Right lung (tissue), 10 donors: ENCODE data around the gene TRMT10A. TPM values are rescaled to one million over a fixed set of nuclear protein-coding genes. Genes with fewer than 3 reads are reported as not detected.

Source experiments
- DNase-seq, 2 donors: peaks; one replicate each; pipeline ENCODE4 v3.0.0-alpha.2; 2013
- long read RNA-seq, 8 donors: transcript quantifications; one replicate each; lab custom pipeline, GENCODE V29; 2026
- polyA plus RNA-seq, 5 donors: library from polyadenylated mRNA; unstranded; fragments of 120-200 nt; gene quantifications; one replicate each; pipeline versions ENCODE4 v1.2.1 to v1.2.3, GENCODE V29; 2013; ENCODE audit warnings: inconsistent platforms in 1 of 5, low replicate concordance in 1 of 5; ENCODE audit not compliant: insufficient read length in 5 of 5, insufficient read depth in 1 of 5

The TRMT10A gene, protein sequence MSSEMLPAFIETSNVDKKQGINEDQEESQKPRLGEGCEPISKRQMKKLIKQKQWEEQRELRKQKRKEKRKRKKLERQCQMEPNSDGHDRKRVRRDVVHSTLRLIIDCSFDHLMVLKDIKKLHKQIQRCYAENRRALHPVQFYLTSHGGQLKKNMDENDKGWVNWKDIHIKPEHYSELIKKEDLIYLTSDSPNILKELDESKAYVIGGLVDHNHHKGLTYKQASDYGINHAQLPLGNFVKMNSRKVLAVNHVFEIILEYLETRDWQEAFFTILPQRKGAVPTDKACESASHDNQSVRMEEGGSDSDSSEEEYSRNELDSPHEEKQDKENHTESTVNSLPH
- polyA plus RNA-seq = 10 to 100 TPM; 12.8 to 20.4 (median 14.5) TPM
- long read RNA-seq, donor 1 = 0 reads
- long read RNA-seq, donor 2 = 0 reads
- long read RNA-seq, donor 3, partial matches to known transcripts = 0 of 2 reads
- long read RNA-seq, donor 3, other reads (novel, unspliced or antisense) = 0 of 2 reads
- long read RNA-seq, donor 4, partial matches to known transcripts = 0 of 2 reads
- long read RNA-seq, donor 4, other reads (novel, unspliced or antisense) = 0 of 2 reads
- long read RNA-seq, donor 5, partial matches to known transcripts = 0 of 4 reads
- long read RNA-seq, donor 5, other reads (novel, unspliced or antisense) = 0 of 4 reads
- long read RNA-seq, donor 6 = 0 reads
- long read RNA-seq, donor 7 = 0 reads
- long read RNA-seq, donor 8 = 0 reads

DNA sequence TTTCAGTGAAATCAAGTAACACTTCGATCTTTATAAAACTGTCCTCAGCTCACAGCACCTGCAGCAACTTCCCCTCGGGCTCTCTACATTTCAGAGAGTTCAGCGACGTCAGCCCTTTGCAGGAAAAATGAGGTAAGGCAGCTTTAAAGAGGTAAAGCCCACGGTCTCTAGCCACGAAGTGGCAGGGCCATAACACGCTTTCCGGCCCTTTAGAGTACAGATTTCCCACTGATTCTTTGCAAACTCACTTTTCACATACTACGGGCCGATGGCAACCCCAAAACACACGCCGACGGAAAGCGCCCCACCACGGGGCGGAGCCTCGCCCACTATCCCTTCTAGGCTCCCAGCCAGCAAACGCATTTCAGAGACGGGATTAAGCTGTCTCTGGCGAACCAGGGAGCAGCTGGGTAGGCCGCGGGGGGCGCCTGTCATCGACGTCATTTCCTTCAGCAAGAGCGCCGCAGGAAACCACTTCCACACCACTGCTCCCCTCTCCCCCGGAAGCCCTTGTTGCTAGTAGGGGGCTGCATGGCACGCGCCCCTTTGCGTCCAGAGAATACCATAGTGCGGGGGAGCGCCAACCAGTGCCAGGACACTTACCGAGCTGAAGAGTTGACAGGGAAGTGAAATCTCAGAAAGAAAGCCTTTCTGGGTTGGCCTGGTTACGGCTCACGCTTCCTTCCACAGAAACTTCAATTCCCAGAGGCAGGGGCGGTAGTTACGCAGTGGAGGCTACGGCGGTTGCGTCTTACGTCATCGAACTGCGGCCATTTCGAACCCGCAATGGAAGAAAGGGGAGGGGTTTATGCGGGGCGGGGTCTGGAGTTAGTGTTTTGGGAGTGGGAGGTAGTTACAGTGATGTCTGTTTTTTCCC, at the start of gene TRMT10A:
Gene TRMT10A, minus strand, starts transcription at position 730 of the 877 bp plus-strand sequence. CDS start 4,701 bp downstream, outside the sequence.
- DNase-seq = peak; percentile 99

- DNase-seq = no peak
Measured at GRCh38 chr4:99612704-99613103, 48.9 kb upstream of the TRMT10A start.

GRCh38 chr4:99612281-99612680, 48.4 kb upstream of the TRMT10A start:
- DNase-seq = no peak

- DNase-seq = peak; percentile 68 to 70
Measured at GRCh38 chr4:99610605-99611175, 46.9 kb upstream of the TRMT10A start.

DNA sequence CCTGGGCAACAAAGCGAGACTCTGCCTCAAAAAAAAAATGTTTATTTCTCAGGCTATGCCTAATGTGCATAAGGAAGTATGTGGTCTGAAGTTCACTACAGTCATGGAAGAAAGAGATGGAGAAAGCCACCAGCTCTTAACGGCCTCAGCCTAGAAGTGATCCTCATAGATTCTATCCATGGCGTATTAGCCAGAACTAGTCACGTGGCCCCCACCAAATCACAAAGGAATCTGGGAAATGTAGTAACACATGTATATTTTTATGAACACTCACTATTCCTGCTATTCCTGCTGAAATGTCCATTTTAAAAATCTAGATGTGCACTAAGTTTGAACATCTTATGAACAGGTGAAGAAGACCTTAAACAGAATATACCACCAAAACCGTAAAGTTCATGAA, 44.6 kb upstream of the TRMT10A start:
- DNase-seq = no peak

GRCh38 chr4:99606716-99607115, 42.9 kb upstream of the TRMT10A start:
- no peak for DNase-seq

DNA sequence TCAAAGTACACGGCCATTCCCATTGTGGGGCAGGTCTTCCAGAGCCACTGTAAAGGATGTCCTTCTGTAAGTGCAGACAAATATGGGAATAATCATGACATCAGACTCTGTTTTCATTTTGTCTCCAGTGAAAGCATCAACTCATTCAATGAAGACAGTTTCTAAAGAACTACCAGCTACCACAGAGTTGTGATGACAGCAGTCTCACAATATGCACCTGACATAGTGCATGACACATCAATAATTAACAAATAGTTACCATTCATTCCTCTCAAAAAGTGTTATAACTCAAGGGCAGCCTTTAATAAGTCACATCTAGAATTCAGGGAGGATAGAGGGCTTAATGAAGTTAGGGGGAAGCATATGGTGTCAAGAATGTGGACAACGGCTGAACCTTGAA, 31.0 kb upstream of the TRMT10A start:
- DNase-seq = no peak

DNA sequence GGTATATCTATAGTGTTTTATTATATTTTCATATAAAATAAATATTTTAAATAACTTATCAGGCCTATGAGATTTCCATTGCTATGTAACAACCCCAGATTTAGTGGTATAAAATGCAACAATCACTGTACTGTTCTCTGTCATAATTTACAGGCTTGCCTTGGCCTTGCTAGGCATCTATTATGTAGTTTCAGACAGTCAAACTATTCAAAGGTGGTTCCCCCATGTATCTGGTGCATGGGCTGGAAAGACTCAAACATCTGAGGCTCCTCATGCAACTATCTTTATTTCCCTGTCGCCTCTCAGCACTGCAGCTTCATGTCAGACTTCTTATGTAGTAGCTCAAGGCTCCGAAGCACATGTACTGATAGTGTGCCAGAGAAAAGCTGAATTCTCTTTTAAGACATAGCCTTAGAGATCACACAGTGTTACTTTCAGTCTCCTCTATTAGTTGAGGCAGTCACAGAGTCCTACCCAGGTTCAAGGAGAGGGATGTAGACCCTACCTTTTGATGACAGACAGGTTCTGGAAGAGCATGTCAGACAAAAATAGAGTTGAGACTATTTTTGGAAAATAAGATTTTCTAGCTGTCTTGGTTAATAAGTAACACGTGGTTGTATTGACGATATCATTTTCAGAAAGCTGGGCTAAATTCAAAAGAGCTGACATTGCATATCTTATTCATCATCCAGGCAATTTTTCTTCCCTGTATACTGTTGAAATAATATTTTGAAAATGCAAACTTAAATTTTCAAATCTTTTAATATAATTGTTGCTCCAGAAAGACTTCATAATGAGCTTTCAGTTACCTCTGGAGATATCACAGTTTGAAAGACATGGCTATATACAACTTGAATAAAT, 30.2 kb upstream of the TRMT10A start:
- no peak for DNase-seq

GRCh38 chr4:99591757-99592156, 27.9 kb upstream of the TRMT10A start:
- no peak for DNase-seq

DNA sequence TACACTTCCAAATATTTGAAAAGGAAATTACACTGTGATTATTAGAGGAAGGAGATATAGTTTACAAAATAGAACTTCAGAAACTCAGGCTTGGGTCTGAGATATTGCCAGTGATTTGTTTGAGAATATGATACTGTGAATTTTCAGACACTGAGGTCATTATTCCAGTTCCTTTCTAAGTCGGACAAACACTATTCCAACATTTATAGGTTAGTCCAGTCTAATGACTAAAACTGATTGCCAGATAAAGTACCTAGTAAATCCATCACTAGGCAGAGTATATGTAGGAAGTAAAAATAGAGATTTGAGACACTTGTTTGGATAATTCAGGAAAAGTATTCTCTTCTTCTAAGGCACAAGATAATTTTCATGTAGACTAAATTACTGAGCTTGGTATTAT, 24.0 kb upstream of the TRMT10A start:
- DNase-seq = no peak

- no peak for DNase-seq
Measured at GRCh38 chr4:99587309-99587708, 23.5 kb upstream of the TRMT10A start.

DNA sequence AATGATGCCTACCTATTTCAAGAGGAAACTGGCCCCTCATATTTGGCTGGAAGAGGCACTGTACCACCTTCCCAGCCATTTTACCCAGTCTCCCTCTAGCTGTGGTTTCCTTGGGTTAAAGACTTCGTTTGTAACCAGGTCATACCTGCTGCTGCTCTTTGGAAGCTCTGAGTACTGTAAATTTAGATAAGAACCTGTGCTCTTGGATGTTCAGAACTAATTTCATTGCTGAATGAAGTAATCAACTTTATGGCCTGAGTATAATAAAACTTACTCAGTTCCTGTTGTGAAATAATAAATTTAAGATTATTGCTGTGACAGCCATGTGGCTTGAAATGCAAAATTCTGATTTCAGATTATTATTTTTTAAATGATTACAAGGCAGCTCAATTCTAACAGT, 23.0 kb upstream of the TRMT10A start:
- DNase-seq = no peak

- DNase-seq = no peak
Measured at GRCh38 chr4:99586322-99586721, 22.5 kb upstream of the TRMT10A start.

DNA sequence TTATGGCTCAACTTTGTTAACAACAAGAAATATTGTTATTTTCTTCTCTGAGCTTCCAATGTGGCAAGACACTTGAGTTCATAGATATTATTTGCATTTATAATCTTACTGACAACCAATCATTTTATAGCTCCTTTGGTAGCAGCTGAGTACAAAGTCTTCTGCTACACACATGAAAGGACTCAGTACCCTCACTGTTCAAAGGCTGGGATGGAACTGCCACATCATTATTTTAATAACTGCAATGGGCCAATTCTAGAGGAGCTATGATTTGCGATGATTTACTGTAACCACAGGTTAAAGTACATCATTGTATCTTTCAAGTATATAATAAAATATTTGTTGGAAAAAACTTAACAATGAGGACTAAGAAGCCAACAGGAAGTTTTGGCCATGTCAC, 21.7 kb upstream of the TRMT10A start:
- DNase-seq = no peak

DNA sequence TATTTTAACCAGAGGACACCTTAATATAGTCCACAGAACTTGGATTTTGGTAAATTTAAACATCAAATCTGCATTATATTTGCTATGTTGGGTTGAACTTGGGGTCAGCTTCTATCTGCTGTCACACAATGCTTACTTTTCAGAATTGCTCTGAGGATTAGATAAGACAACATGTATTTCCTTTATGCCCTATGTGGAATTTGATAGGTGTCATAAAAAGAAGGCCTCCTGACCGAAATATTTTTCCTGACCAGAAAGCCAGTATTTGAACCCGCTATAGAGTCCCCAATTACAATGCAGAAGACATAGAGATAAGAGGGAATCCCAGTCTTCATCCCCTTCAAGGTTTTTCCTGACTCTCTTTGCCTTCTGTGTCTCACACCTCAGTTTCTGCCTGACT, 14.9 kb upstream of the TRMT10A start:
- DNase-seq = no peak

GRCh38 chr4:99574530-99575324, 10.9 kb upstream of the TRMT10A start, which contains the start of gene MTTP:
Gene MTTP, plus strand, starts transcription at chr4:99574824. Its CDS starts 86 bp downstream, at chr4:99574910.
- no peak for DNase-seq

GRCh38 chr4:99573735-99574368, 10.0 kb upstream of the TRMT10A start:
- DNase-seq = no peak

- DNase-seq = no peak
Measured at GRCh38 chr4:99572527-99573240, 8.8 kb upstream of the TRMT10A start.

- DNase-seq = no peak
Measured at GRCh38 chr4:99571883-99572282, 8.0 kb upstream of the TRMT10A start.
